ENCODE measurements around the gene RASGRF1.

DNA sequence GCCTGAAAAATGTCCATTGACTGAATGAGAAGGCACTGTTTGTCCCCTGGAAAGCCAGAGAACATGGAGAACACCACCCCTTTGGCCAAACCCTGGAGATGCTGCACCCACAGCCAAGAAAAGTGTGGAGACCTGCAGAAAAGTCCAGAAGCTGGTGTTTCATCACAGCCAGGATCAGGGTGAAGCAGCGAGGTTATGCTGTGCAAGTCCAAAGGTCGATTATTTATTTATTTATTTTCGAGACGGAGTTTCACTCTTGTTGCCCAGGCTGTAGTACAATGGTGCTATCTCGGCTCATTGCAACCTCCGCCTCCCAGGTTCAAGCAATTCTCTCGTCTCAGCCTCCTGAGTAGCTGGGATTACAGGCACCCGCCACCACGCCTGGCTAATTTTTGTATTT, 140.2 kb downstream of the RASGRF1 start:
- TF ChIP-seq, protein P1, sequence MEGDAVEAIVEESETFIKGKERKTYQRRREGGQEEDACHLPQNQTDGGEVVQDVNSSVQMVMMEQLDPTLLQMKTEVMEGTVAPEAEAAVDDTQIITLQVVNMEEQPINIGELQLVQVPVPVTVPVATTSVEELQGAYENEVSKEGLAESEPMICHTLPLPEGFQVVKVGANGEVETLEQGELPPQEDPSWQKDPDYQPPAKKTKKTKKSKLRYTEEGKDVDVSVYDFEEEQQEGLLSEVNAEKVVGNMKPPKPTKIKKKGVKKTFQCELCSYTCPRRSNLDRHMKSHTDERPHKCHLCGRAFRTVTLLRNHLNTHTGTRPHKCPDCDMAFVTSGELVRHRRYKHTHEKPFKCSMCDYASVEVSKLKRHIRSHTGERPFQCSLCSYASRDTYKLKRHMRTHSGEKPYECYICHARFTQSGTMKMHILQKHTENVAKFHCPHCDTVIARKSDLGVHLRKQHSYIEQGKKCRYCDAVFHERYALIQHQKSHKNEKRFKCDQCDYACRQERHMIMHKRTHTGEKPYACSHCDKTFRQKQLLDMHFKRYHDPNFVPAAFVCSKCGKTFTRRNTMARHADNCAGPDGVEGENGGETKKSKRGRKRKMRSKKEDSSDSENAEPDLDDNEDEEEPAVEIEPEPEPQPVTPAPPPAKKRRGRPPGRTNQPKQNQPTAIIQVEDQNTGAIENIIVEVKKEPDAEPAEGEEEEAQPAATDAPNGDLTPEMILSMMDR (IDR thresholded peaks at IDR 0.05) = no peak
- no peak for TF ChIP-seq POLR2A (IDR thresholded peaks at IDR 0.05)
- TF ChIP-seq POLR2AphosphoS5 (IDR thresholded peaks at IDR 0.05) = no peak

Measured in prostate gland (tissue), 2 donors.